Right cardiac atrium (tissue), 5 donors: ENCODE data around the gene TAF1L. TPM values are rescaled to one million over a fixed set of nuclear protein-coding genes. Genes with fewer than 3 reads are reported as not detected.
"Not testable (repeated sequence)": the region's sequence is repeated elsewhere in the genome, so short reads cannot be mapped to it uniquely, and the experiment has no call there.

Experiments used
- ATAC-seq, 2 donors: fragments of 200-7000 bp; cut with Tn5 transposase; one replicate each; pipeline versions ENCODE4 v1.8.0 to v1.9.1; 2020; ENCODE audit warnings: moderate library complexity in 2 of 2, mild to moderate bottlenecking in 1 of 2
- DNase-seq, 3 donors: peaks; one replicate each; pipeline ENCODE4 v3.0.0-alpha.2; 2020
- H3K27ac ChIP-seq: one replicate; pipeline ENCODE4 v1.5.1; 2013; ENCODE audit warnings: mild to moderate bottlenecking, low read length, control low read depth, moderate library complexity
- H3K27me3 ChIP-seq: one replicate; pipeline ENCODE4 v1.6.1; 2013; ENCODE audit not compliant: control insufficient read depth, insufficient read depth
- H3K4me1 ChIP-seq: one replicate; pipeline ENCODE4 v1.6.1; 2013; ENCODE audit warnings: low read length; ENCODE audit not compliant: control insufficient read depth, insufficient read depth
- H3K4me3 ChIP-seq: one replicate; pipeline ENCODE4 v1.5.1; 2013; ENCODE audit warnings: low read length, control low read depth
- H3K9me3 ChIP-seq: one replicate; pipeline ENCODE4 v1.6.1; 2013; ENCODE audit warnings: low read length; ENCODE audit not compliant: control insufficient read depth
- WGBS: extraction: QIAGEN DNeasy Blood & Tissue Kit; methylation state at CpG from one replicate; pipeline ENCODE4 v1.1.7; 2013; 5-methylcytosine and 5-hydroxymethylcytosine counted together
- intact Hi-C, 4 donors: fragments of 100-400 bp; cut with DNase I; formaldehyde crosslinking; loops; one replicate each; pipeline versions ENCODE4 v1.11.0 to v1.14.0; 2022 to 2023
- long read RNA-seq, 4 donors: library from polyadenylated mRNA; unstranded; transcript quantifications; one replicate each; pipeline ENCODE4 v2.0.0, GENCODE V29; 2020 to 2021
- polyA plus RNA-seq: library from polyadenylated mRNA; stranded (reverse); fragments of 200-250 nt; gene quantifications from one replicate; pipeline ENCODE4 v1.2.3, GENCODE V29; 2013
- total RNA-seq, 4 donors: library from RNA; stranded (reverse); fragmentation: NEBNext Ultra II Directional; extraction: Animal tissue kit (Norgen Biotek cat#: 25700); gene quantifications; one replicate each; pipeline ENCODE4 v1.2.1, GENCODE V29; 2021
- donor health status: healthy with polysubstance abuse.
- donor health status: DM: no; HTN: yes; CAD: no.
- donor health status: DM: no; HTN: no; CAD: no.
- donor health status: DM: no; HTN: yes; CAD: no; lungs with severe emphysema.
- donor health status: DM: yes; HTN: yes; CAD: no.

Gene TAF1L, protein sequence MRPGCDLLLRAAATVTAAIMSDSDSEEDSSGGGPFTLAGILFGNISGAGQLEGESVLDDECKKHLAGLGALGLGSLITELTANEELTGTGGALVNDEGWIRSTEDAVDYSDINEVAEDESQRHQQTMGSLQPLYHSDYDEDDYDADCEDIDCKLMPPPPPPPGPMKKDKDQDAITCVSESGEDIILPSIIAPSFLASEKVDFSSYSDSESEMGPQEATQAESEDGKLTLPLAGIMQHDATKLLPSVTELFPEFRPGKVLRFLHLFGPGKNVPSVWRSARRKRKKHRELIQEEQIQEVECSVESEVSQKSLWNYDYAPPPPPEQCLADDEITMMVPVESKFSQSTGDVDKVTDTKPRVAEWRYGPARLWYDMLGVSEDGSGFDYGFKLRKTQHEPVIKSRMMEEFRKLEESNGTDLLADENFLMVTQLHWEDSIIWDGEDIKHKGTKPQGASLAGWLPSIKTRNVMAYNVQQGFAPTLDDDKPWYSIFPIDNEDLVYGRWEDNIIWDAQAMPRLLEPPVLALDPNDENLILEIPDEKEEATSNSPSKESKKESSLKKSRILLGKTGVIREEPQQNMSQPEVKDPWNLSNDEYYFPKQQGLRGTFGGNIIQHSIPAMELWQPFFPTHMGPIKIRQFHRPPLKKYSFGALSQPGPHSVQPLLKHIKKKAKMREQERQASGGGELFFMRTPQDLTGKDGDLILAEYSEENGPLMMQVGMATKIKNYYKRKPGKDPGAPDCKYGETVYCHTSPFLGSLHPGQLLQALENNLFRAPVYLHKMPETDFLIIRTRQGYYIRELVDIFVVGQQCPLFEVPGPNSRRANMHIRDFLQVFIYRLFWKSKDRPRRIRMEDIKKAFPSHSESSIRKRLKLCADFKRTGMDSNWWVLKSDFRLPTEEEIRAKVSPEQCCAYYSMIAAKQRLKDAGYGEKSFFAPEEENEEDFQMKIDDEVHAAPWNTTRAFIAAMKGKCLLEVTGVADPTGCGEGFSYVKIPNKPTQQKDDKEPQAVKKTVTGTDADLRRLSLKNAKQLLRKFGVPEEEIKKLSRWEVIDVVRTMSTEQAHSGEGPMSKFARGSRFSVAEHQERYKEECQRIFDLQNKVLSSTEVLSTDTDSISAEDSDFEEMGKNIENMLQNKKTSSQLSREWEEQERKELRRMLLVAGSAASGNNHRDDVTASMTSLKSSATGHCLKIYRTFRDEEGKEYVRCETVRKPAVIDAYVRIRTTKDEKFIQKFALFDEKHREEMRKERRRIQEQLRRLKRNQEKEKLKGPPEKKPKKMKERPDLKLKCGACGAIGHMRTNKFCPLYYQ (N-terminal part only)
- total RNA-seq: not detected
- polyA plus RNA-seq: not detected
- long read RNA-seq, donor 1: 0 reads
- long read RNA-seq, donor 2: 0 reads
- long read RNA-seq, donor 3: 0 reads
- long read RNA-seq, donor 4: 0 reads

- H3K9me3 ChIP-seq: no peaks in the 10 kb centered on the region
- no peak for ATAC-seq
- no peak for DNase-seq
- no peak within 1 kb of the TSS for H3K4me3 ChIP-seq
- H3K27me3 ChIP-seq: no peaks in the 10 kb centered on the region
- intact Hi-C loops: no loop called here
- no peak within 1 kb of the TSS for H3K27ac ChIP-seq
- H3K4me1 ChIP-seq: no peaks in the 10 kb centered on the region
- WGBS: 92% methylated on average over 23 of the region's 23 CpGs
These were observed at the start of gene TAF1L for GRCh38 chr9:32635362-32635761. Gene TAF1L, minus strand, starts transcription at chr9:32635669. Its CDS starts 90 bp downstream, at chr9:32635579.

GRCh38 chr9:32681751-32682150 is 46.3 kb upstream of the TAF1L start:
- Histone ChIP-seq H3K27ac (no peak overlapping the region), H3K27me3 (no peaks in the 10 kb centered on the region), H3K9me3 (peaks cover 2% of the 10 kb centered on the region), H3K4me1 (no peaks in the 10 kb centered on the region), H3K4me3 (no peak overlapping the region)
- ATAC-seq (no peak), DNase-seq (no peak)
- 84% methylated on average over 1 of the region's 1 CpG for WGBS
- intact Hi-C loops: no loop called here

GRCh38 chr9:32677931-32678330 is 42.5 kb upstream of the TAF1L start:
- Histone ChIP-seq H3K4me3 (no peak overlapping the region), H3K27me3 (no peaks in the 10 kb centered on the region), H3K4me1 (no peaks in the 10 kb centered on the region), H3K27ac (no peak overlapping the region), H3K9me3 (no peaks in the 10 kb centered on the region)
- no peak for DNase-seq
- intact Hi-C loops: no loop called here
- 73% methylated on average over 1 of the region's 1 CpG for WGBS
- no peak for ATAC-seq

- no peak overlapping the region for H3K4me3 ChIP-seq
- WGBS: 78% methylated on average over 6 of the region's 6 CpGs
- ATAC-seq: no peak
These were observed 37.0 kb upstream of the TAF1L start for GRCh38 chr9:32672469-32672868.

GRCh38 chr9:32671333-32671732 is 35.9 kb upstream of the TAF1L start:
- H3K27me3 ChIP-seq: no peaks in the 10 kb centered on the region
- no peaks in the 10 kb centered on the region for H3K9me3 ChIP-seq
- intact Hi-C loops: no loop called here
- no peak for ATAC-seq
- WGBS: 67% methylated on average over 1 of the region's 1 CpG
- H3K4me3 ChIP-seq: no peak overlapping the region
- H3K27ac ChIP-seq: no peak overlapping the region
- no peaks in the 10 kb centered on the region for H3K4me1 ChIP-seq
- DNase-seq: no peak

More at GRCh38 chr9:32672469-32672868, 37.0 kb upstream of the TAF1L start:
- DNase-seq: no peak
- no peaks in the 10 kb centered on the region for H3K4me1 ChIP-seq
- H3K27ac ChIP-seq: no peak overlapping the region
- H3K9me3 ChIP-seq: no peaks in the 10 kb centered on the region
- H3K27me3 ChIP-seq: no peaks in the 10 kb centered on the region
- intact Hi-C loops: no loop called here

DNA sequence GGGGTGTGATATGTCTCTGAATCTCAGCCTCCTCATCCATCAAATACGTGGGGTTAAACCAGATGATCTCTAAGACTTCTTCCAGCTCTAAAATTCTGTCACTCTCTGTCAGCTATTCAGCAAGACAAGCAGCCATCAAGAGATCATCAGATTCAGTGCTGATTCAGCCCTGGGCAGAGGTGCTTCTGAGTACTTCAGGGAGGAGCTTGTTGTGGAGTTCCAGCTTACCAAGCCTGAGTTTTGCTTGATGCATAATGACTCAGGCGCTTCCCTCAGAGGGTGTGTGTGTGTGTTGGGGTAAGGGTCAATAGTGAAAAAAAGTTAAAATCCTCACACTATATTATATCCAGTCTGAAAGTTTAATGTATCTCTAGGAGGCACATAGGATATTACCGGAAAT is 29.6 kb upstream of the TAF1L start:
- Histone ChIP-seq H3K9me3 (no peaks in the 10 kb centered on the region), H3K27ac (no peak overlapping the region), H3K27me3 (no peaks in the 10 kb centered on the region), H3K4me1 (no peaks in the 10 kb centered on the region), H3K4me3 (no peak overlapping the region)
- intact Hi-C loops: no loop called here
- DNase-seq (no peak), ATAC-seq (no peak)
- 71% methylated on average over 3 of the region's 3 CpGs for WGBS

- Histone ChIP-seq H3K9me3 (no peaks in the 10 kb centered on the region), H3K27ac (no peak overlapping the region), H3K27me3 (no peaks in the 10 kb centered on the region), H3K4me3 (no peak overlapping the region), H3K4me1 (no peaks in the 10 kb centered on the region)
- intact Hi-C loops: no loop called here
- 57% methylated on average over 3 of the region's 3 CpGs for WGBS
- ATAC-seq: no peak
- no peak for DNase-seq
These were observed 28.3 kb upstream of the TAF1L start for GRCh38 chr9:32663741-32664140.

DNA sequence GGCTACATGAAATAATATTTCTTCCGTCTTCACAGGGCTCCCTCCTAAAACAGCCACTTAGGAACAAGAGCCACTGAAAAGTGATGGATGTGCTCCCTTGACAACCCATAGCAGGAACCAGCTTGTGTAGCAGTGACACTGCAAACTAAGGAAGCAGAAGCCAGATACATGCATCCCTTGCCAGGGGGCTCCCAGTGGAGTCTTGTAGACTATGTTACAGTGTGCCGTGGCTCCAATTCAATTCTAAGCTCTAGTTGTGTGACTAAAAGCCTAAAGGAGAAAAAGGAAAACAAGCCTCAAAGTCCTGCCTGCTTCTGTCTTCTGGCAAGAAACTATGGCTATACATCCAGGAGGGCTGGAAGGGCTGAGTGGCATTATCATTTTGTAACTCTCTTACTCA is 12.2 kb upstream of the TAF1L start:
- no peak for ATAC-seq
- intact Hi-C loops: no loop called here
- no peak overlapping the region for H3K27ac ChIP-seq
- no peak for DNase-seq
- WGBS: 70% methylated on average over 2 of the region's 2 CpGs
- no peaks in the 10 kb centered on the region for H3K4me1 ChIP-seq
- H3K4me3 ChIP-seq: no peak overlapping the region
- H3K9me3 ChIP-seq: no peaks in the 10 kb centered on the region
- no peaks in the 10 kb centered on the region for H3K27me3 ChIP-seq

DNA sequence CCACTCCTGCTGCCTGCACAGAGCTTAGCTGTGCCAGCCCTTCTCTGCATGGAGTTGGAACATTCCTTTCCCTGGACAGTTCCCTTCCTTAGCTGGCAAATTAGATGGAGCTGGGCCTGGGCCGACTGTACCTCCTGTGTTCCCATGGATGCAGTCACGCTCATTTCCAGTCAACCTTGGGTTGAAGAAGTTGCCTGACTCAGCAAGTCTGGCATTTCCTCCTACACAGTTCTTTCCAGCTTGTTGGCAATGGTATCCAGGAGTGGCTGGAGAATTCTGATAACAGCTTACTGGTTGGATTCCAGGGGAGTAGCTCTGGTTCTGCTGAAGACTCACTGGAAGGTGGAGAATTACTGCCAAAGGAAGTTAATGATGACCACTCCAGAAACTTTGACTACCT is 9.2 kb upstream of the TAF1L start:
- H3K4me3 ChIP-seq: no peak overlapping the region
- H3K9me3 ChIP-seq: no peaks in the 10 kb centered on the region
- ATAC-seq (peak; percentile 61 to 79), DNase-seq (peak in 1 of 3 donors; percentile 19)
- no peaks in the 10 kb centered on the region for H3K27me3 ChIP-seq
- 55% methylated on average over 2 of the region's 2 CpGs for WGBS
- no peak overlapping the region for H3K27ac ChIP-seq
- H3K4me1 ChIP-seq: no peaks in the 10 kb centered on the region
- intact Hi-C loops: no loop called here

DNA sequence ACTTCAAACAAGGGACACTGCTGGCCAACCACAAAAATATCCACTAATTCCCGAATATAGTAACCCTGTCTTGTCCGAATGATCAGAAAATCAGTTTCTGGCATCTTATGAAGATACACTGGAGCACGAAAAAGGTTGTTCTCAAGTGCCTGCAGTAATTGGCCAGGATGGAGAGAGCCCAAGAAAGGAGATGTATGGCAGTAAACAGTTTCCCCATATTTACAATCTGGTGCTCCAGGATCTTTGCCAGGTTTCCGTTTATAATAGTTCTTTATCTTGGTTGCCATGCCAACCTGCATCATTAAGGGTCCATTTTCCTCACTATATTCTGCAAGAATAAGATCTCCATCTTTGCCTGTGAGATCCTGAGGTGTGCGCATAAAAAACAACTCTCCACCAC is 2.3 kb downstream of the TAF1L start:
- H3K27ac ChIP-seq, H3K4me1 ChIP-seq, H3K27me3 ChIP-seq, DNase-seq, H3K9me3 ChIP-seq, ATAC-seq, H3K4me3 ChIP-seq, intact Hi-C loops: not testable (repeated sequence)
- WGBS: 71% methylated on average over 5 of the region's 5 CpGs
